Measurements from ENCODE around the gene SMIM3.

Gene SMIM3

DNA sequence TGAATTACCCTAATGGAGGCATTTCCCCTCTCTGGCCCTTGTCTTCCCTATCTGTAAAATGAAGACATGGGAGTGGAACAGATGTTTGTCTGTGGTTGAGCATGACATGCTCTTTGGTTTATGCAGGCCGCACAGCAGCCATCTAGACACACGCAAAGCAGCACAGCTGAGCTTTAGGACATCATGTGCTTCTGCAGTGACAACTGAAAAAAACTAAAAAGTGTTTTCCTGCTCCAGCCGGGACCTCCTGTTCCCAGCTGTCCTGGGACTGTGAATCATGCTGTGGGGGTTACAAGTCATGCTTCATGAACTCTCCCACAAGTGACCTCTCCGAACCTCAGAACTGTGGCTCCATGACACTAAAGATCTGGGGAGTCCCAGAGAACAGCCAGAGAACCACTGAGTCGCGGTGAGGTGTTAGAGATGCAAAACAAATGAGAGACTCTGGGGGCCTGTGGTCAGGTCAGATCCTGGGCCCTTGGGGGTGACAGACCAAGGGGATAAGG, 1.7 kb downstream of the SMIM3 start:
- H3K4me3 ChIP-seq (ENCODE audit: low read depth, low read length), result no peak overlapping the region
- H3K36me3 ChIP-seq, result no peaks in the 10 kb centered on the region
- no peaks in the 10 kb centered on the region for H3K27me3 ChIP-seq
- DNase-seq, result no peak
- H3K9me3 ChIP-seq, result no peaks in the 10 kb centered on the region
- TF ChIP-seq, protein P1, sequence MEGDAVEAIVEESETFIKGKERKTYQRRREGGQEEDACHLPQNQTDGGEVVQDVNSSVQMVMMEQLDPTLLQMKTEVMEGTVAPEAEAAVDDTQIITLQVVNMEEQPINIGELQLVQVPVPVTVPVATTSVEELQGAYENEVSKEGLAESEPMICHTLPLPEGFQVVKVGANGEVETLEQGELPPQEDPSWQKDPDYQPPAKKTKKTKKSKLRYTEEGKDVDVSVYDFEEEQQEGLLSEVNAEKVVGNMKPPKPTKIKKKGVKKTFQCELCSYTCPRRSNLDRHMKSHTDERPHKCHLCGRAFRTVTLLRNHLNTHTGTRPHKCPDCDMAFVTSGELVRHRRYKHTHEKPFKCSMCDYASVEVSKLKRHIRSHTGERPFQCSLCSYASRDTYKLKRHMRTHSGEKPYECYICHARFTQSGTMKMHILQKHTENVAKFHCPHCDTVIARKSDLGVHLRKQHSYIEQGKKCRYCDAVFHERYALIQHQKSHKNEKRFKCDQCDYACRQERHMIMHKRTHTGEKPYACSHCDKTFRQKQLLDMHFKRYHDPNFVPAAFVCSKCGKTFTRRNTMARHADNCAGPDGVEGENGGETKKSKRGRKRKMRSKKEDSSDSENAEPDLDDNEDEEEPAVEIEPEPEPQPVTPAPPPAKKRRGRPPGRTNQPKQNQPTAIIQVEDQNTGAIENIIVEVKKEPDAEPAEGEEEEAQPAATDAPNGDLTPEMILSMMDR (IDR thresholded peaks at IDR 0.05; ENCODE audit: low read depth, low read length), result no peak
- H3K4me1 ChIP-seq, result peaks cover 3% of the 10 kb centered on the region

DNA sequence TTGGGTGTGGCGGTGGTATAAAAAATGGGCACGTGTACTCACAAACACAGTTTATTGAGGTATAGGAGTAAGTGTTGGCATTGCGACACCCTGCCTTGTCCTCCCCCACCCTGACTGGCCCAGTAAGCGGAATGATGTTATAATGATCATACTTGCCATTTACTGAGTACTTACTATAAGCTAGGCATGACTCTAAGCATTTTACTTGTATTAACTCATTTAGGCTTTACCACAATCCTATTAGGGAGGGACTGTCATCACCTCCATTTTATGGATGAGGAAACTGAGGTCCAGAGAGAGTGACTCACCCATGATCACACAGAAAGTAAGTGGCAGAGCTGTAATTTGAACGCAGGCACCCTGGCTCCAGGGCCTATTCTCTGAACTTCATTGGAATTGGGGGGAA, 2.3 kb downstream of the SMIM3 start:
- TF ChIP-seq, protein P1 (IDR thresholded peaks at IDR 0.05; ENCODE audit: low read depth, low read length), result no peak
- no peak for DNase-seq
- Histone ChIP-seq H3K4me3 (ENCODE audit: low read depth, low read length) (no peak overlapping the region), H3K27me3 (no peaks in the 10 kb centered on the region), H3K4me1 (peaks cover 3% of the 10 kb centered on the region), H3K9me3 (no peaks in the 10 kb centered on the region), H3K36me3 (no peaks in the 10 kb centered on the region)

GRCh38 chr5:150781706-150782614, 3.4 kb downstream of the SMIM3 start:
- H3K4me3 ChIP-seq (ENCODE audit: low read depth, low read length), result no peak overlapping the region
- DNase-seq, result peak; percentile 43
- no peaks in the 10 kb centered on the region for H3K9me3 ChIP-seq
- H3K4me1 ChIP-seq, result peaks cover 3% of the 10 kb centered on the region
- no peaks in the 10 kb centered on the region for H3K27me3 ChIP-seq
- H3K36me3 ChIP-seq, result no peaks in the 10 kb centered on the region
- TF ChIP-seq, protein P1 (IDR thresholded peaks at IDR 0.05; ENCODE audit: low read depth, low read length), result no peak

GRCh38 chr5:150782850-150783249, 4.3 kb downstream of the SMIM3 start:
- Histone ChIP-seq H3K4me1 (peaks cover 3% of the 10 kb centered on the region), H3K4me3 (ENCODE audit: low read depth, low read length) (no peak overlapping the region), H3K36me3 (no peaks in the 10 kb centered on the region), H3K27me3 (no peaks in the 10 kb centered on the region), H3K9me3 (no peaks in the 10 kb centered on the region)
- TF ChIP-seq, protein P1 (IDR thresholded peaks at IDR 0.05; ENCODE audit: low read depth, low read length), result no peak
- DNase-seq, result no peak

- H3K9me3 ChIP-seq, result no peaks in the 10 kb centered on the region
- peaks cover 3% of the 10 kb centered on the region for H3K4me1 ChIP-seq
- TF ChIP-seq, protein P1 (IDR thresholded peaks at IDR 0.05; ENCODE audit: low read depth, low read length), result no peak
- H3K36me3 ChIP-seq, result no peaks in the 10 kb centered on the region
- no peak overlapping the region for H3K4me3 ChIP-seq (ENCODE audit: low read depth, low read length)
- DNase-seq, result peak; percentile 18
- no peaks in the 10 kb centered on the region for H3K27me3 ChIP-seq
Observed at GRCh38 chr5:150783422-150783928, 4.9 kb downstream of the SMIM3 start.

DNA sequence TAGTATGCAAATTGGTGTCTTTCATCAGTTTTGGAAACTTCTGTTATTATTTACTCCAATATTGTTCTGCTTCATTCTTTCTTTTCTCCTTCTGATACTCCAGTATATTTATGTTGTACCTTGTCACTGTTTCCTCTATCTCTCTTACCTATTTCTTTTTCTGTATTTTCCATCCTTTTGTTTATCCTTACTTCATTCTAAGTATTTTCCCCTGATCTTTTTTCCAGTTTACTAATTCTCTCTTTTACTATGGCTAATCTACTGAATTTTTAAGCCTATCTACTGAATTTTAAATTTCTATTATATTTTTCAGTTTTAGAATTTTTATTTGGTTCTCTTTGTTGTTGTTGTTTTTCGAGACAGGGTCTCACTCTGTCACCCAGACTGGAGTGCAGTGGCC, 7.4 kb downstream of the SMIM3 start:
- DNase-seq, result no peak

More for the DNA sequence above, 7.4 kb downstream of the SMIM3 start:
- no peaks in the 10 kb centered on the region for H3K27me3 ChIP-seq
- H3K9me3 ChIP-seq, result no peaks in the 10 kb centered on the region
- H3K36me3 ChIP-seq, result no peaks in the 10 kb centered on the region
- H3K4me3 ChIP-seq (ENCODE audit: low read depth, low read length), result no peak overlapping the region
- peaks cover 3% of the 10 kb centered on the region for H3K4me1 ChIP-seq
- TF ChIP-seq, protein P1 (IDR thresholded peaks at IDR 0.05; ENCODE audit: low read depth, low read length), result no peak

Data from BE2C (cell line).